Neutrophil (primary cell): ENCODE measurements around the gene SRBD1.
A peak's percentile ranks its signal among the peaks of the same experiment; 100 is the strongest.

Experiments
- H3K27ac ChIP-seq: fragments of 200-600 bp; sonication (generic); 2 replicates; pipeline ENCODE4 v1.5.1; 2016; ENCODE audit warnings: mild to moderate bottlenecking, moderate library complexity
- H3K27me3 ChIP-seq: fragments of 200-600 bp; sonication (generic); 2 replicates; pipeline ENCODE4 v1.6.0; 2016; ENCODE audit warnings: mild to moderate bottlenecking
- H3K36me3 ChIP-seq: fragments of 200-600 bp; sonication (generic); 2 replicates; pipeline ENCODE4 v1.5.1; 2017
- H3K4me1 ChIP-seq, 2 experiments: fragments of 200-600 bp in 1 of 2; sonication (generic) in 1 of 2; 1 replicate in 1 of 2; 2 replicates in 1 of 2; pipeline versions ENCODE4 v1.5.1 to v1.6.1; 2013 to 2016; ENCODE audit warnings: low read depth in 1 of 2, low read length in 1 of 2, mild to moderate bottlenecking in 1 of 2, moderate library complexity in 1 of 2; ENCODE audit not compliant: control insufficient read depth in 1 of 2, insufficient read depth in 1 of 2
- H3K4me3 ChIP-seq, 2 experiments: fragments of 200-600 bp in 1 of 2; sonication (generic) in 1 of 2; 1 replicate in 1 of 2; 2 replicates in 1 of 2; pipeline ENCODE4 v1.5.1; 2013 to 2016; ENCODE audit warnings: low read depth in 1 of 2, low read length in 1 of 2, mild to moderate bottlenecking in 1 of 2, moderate library complexity in 1 of 2
- H3K9me3 ChIP-seq: fragments of 200-600 bp; sonication (generic); 2 replicates; pipeline ENCODE4 v1.5.1; 2016
- CTCF ChIP-seq: fragments of 200-600 bp; sonication (generic); IDR thresholded peaks from 2 replicates; pipeline ENCODE4 v1.5.1; 2016; ENCODE audit warnings: antibody characterized with exemption

The SRBD1 gene

GRCh38 chr2:45651415-45652089 lies 40.5 kb upstream of the SRBD1 start, which contains the start of gene PRKCE:
Gene PRKCE, plus strand, starts transcription at chr2:45651675.
- H3K27ac ChIP-seq, result peak within 1 kb of the TSS; percentile 90
- peaks cover 16 to 24% of the 10 kb centered on the region in 2 experiments for H3K4me1 ChIP-seq
- H3K4me3 ChIP-seq, result peak within 1 kb of the TSS; percentile 89 to 95
- TF ChIP-seq CTCF, result no peak
- H3K36me3 ChIP-seq, result no peaks in the 10 kb centered on the region
- H3K9me3 ChIP-seq, result no peaks in the 10 kb centered on the region
- H3K27me3 ChIP-seq, result peaks cover 35% of the 10 kb centered on the region

- peaks cover 35% of the 10 kb centered on the region for H3K27me3 ChIP-seq
- peak overlapping the region; percentile 89 to 95 for H3K4me3 ChIP-seq
- H3K27ac ChIP-seq, result peak overlapping the region; percentile 90
- no peaks in the 10 kb centered on the region for H3K9me3 ChIP-seq
- H3K4me1 ChIP-seq, result peaks cover 16 to 24% of the 10 kb centered on the region in 2 experiments
- H3K36me3 ChIP-seq, result no peaks in the 10 kb centered on the region
- TF ChIP-seq CTCF, result peak; percentile 71
These were observed 39.9 kb upstream of the SRBD1 start for GRCh38 chr2:45650851-45651414.

DNA sequence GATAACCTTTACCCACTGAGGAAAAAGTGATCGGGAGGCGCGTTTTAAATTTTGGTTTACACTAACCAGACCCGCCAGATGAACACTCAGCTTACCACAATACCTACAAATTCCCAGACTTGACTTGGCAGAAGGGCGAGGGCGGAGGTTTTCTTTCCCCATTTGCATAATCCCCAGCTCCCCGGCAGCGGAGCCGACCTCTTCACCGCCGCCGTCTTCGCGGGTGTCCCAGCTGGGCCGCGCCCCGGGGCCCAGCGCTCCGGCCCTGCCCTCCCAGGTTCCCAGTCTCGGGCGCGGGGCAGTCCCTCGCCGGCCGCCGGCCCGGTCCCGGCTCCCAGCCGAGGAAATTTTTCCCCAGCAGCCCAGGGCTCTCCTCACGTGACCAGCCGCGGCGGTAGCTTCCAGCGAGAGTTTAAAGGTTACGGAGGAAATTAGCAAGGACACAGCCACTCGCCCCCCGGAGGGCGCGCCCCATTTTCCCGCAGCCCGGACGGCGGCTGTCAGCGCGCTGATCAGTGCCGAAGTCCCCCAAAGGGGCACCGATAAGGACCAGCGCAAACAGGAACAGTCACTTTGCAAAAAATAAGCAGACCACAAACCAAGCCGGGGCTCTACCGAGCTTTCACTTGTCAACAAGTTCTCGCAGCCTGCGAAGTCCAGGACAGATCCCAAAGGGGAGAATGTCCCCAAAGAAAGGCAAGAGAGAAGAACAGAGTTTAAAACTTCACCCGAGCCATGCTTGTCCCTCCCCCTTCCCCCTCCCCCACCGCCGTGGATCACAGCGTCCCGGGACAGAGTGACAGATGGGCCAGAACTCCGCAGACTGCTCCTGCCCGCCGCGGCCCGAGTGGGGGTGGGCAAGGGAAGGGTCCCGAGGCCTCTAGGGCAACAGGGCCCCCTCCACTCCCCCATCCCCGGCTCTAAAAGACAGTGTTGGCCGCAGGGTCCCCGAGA lies 39.1 kb upstream of the SRBD1 start:
- Histone ChIP-seq H3K27me3 (peaks cover 35% of the 10 kb centered on the region), H3K4me1 (peaks cover 16 to 24% of the 10 kb centered on the region in 2 experiments), H3K4me3 (peak overlapping the region; percentile 89 to 95), H3K27ac (peak overlapping the region; percentile 90), H3K9me3 (no peaks in the 10 kb centered on the region), H3K36me3 (no peaks in the 10 kb centered on the region)
- TF ChIP-seq CTCF, result no peak

DNA sequence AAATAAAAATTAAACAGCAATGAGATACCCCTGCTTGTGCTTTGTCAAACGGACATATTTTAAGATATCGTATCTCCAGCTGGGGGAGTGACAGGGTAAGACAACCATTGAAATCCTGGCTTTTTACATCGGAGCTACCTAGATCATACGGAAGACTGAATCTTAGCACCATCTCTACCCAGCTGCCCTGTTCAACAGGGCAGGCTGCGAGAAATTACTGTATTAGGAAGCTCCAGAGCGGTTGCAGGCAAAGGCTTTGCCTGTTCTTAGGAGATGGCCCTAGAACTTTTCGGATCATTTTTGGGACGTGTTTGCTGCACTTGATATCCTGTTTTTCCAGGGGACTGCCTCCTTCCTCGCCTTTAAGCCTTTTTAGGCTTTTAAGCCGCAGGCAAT lies 38.4 kb upstream of the SRBD1 start:
- no peak for TF ChIP-seq CTCF
- H3K27me3 ChIP-seq, result peaks cover 35% of the 10 kb centered on the region
- H3K27ac ChIP-seq, result peak overlapping the region; percentile 90
- peaks cover 16 to 24% of the 10 kb centered on the region in 2 experiments for H3K4me1 ChIP-seq
- H3K4me3 ChIP-seq, result peak overlapping the region; percentile 89 to 95
- H3K9me3 ChIP-seq, result no peaks in the 10 kb centered on the region
- no peaks in the 10 kb centered on the region for H3K36me3 ChIP-seq

DNA sequence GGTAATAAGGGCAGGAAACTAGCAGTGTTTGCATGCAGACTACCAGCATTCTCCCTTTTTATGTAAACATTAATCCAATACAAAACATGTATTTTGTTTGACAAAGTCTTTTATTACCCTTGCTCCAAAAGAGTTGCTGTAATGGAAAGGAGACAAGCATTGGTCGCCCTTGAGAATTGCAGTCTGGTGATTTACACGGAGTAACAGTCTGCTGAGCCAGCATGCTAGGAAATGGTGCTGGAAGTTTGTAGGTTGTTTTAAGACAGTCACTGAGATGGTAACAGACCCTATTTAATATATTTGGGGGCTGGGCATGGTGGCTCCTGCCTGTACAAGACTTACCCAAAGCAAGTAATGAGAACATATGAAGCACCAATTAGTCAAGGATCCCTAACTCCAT lies 37.6 kb upstream of the SRBD1 start:
- no peaks in the 10 kb centered on the region for H3K9me3 ChIP-seq
- H3K27me3 ChIP-seq, result peaks cover 36% of the 10 kb centered on the region
- peaks cover 19 to 27% of the 10 kb centered on the region in 2 experiments for H3K4me1 ChIP-seq
- H3K27ac ChIP-seq, result no peak overlapping the region
- TF ChIP-seq CTCF, result no peak
- H3K36me3 ChIP-seq, result no peaks in the 10 kb centered on the region
- no peak overlapping the region for H3K4me3 ChIP-seq
